H9 (cell line): ENCODE measurements around the gene LYRM2. TPM values are rescaled to one million over a fixed set of nuclear protein-coding genes. Genes with fewer than 3 reads are reported as not detected.
A peak's percentile ranks its signal among the peaks of the same experiment; 100 is the strongest.
"Not testable (repeated sequence)": the region's sequence is repeated elsewhere in the genome, so short reads cannot be mapped to it uniquely, and the experiment has no call there.

Experiments used
- DNase-seq: peaks from one replicate; pipeline ENCODE4 v3.0.0-alpha.2; 2017
- H2AFZ ChIP-seq: one replicate; pipeline ENCODE4 v1.6.1; 2013; ENCODE audit warnings: mild to moderate bottlenecking, low read length, control low read depth, moderate library complexity
- H2AK5ac ChIP-seq: 2 replicates; pipeline ENCODE4 v1.6.1; 2013; ENCODE audit warnings: low read length, control low read depth, mixed read lengths; ENCODE audit not compliant: insufficient read length
- H2BK120ac ChIP-seq: one replicate; pipeline ENCODE4 v1.6.1; 2013; ENCODE audit warnings: low read depth, mild to moderate bottlenecking, low read length, control low read depth, inconsistent platforms; ENCODE audit not compliant: poor library complexity, severe bottlenecking
- H2BK12ac ChIP-seq: 2 replicates; pipeline ENCODE4 v1.6.1; 2013; ENCODE audit warnings: low read length, control low read depth, mixed read lengths, low read depth; ENCODE audit not compliant: insufficient read length
- H2BK15ac ChIP-seq: 2 replicates; pipeline ENCODE4 v1.6.1; 2013; ENCODE audit warnings: low read depth, low read length, control low read depth
- H2BK20ac ChIP-seq: one replicate; pipeline ENCODE4 v1.6.1; 2013; ENCODE audit warnings: low read depth, mild to moderate bottlenecking, low read length, control low read depth, inconsistent platforms; ENCODE audit not compliant: poor library complexity, severe bottlenecking
- H2BK5ac ChIP-seq: 2 replicates; pipeline ENCODE4 v1.6.1; 2013; ENCODE audit warnings: low read length, control low read depth, mixed read lengths; ENCODE audit not compliant: insufficient read length
- H3K14ac ChIP-seq: 2 replicates; pipeline ENCODE4 v1.6.1; 2013; ENCODE audit warnings: low read length, control low read depth; ENCODE audit not compliant: insufficient read depth
- H3K18ac ChIP-seq: 2 replicates; pipeline ENCODE4 v1.6.1; 2013; ENCODE audit warnings: low read depth, mild to moderate bottlenecking, mixed read lengths, low read length, control low read depth; ENCODE audit not compliant: insufficient read length
- H3K23ac ChIP-seq: 2 replicates; pipeline ENCODE4 v1.6.1; 2013; ENCODE audit warnings: low read length, control low read depth, mixed read lengths, low read depth; ENCODE audit not compliant: insufficient read length
- H3K23me2 ChIP-seq: 2 replicates; pipeline ENCODE4 v1.6.1; 2013; ENCODE audit warnings: low read depth, mild to moderate bottlenecking, mixed read lengths, low read length, control low read depth; ENCODE audit not compliant: insufficient read length, poor library complexity, severe bottlenecking
- H3K27ac ChIP-seq: 2 replicates; pipeline ENCODE4 v1.5.1; 2013; ENCODE audit warnings: low read length, control low read depth, mixed read lengths, low read depth; ENCODE audit not compliant: insufficient read length
- H3K27me3 ChIP-seq: 2 replicates; pipeline ENCODE4 v1.6.1; 2013; ENCODE audit warnings: low read length, control low read depth, inconsistent platforms; ENCODE audit not compliant: insufficient read depth
- H3K4ac ChIP-seq: 2 replicates; pipeline ENCODE4 v1.6.1; 2013; ENCODE audit warnings: low read depth, mild to moderate bottlenecking, control low read depth, inconsistent platforms, low read length, moderate library complexity
- H3K4me1 ChIP-seq: 2 replicates; pipeline ENCODE4 v1.6.1; 2013; ENCODE audit warnings: low read length, control low read depth, inconsistent platforms; ENCODE audit not compliant: insufficient read depth
- H3K4me2 ChIP-seq: 2 replicates; pipeline ENCODE4 v1.6.1; 2013; ENCODE audit warnings: low read length, control low read depth, mixed read lengths; ENCODE audit not compliant: insufficient read length, insufficient read depth
- H3K56ac ChIP-seq: 2 replicates; pipeline ENCODE4 v1.6.1; 2013; ENCODE audit warnings: low read depth, mild to moderate bottlenecking, mixed read lengths, low read length, control low read depth; ENCODE audit not compliant: insufficient read length
- H3K79me1 ChIP-seq: 2 replicates; pipeline ENCODE4 v1.6.1; 2013; ENCODE audit warnings: low read depth, mild to moderate bottlenecking, moderate library complexity, low read length, control low read depth, inconsistent platforms; ENCODE audit not compliant: insufficient read depth, poor library complexity, severe bottlenecking
- H3K79me2 ChIP-seq: 2 replicates; pipeline ENCODE4 v1.6.1; 2013; ENCODE audit warnings: low read length, control low read depth, inconsistent platforms; ENCODE audit not compliant: insufficient read depth
- H3K9ac ChIP-seq: 2 replicates; pipeline ENCODE4 v1.6.1; 2013; ENCODE audit warnings: low read length, control low read depth, mixed read lengths; ENCODE audit not compliant: insufficient read length; ENCODE audit errors: extremely low read depth
- H3K9me3 ChIP-seq: one replicate; pipeline ENCODE4 v1.6.1; 2013; ENCODE audit warnings: low read depth, low read length, inconsistent platforms; ENCODE audit not compliant: control insufficient read depth
- H3T11ph ChIP-seq: one replicate; pipeline ENCODE4 v1.6.1; 2013; ENCODE audit warnings: mild to moderate bottlenecking, low read length, control low read depth, inconsistent platforms
- H4K20me1 ChIP-seq: one replicate; pipeline ENCODE4 v1.6.1; 2013; ENCODE audit not compliant: control insufficient read depth, insufficient read length, insufficient read depth
- H4K5ac ChIP-seq: 2 replicates; pipeline ENCODE4 v1.6.1; 2013; ENCODE audit warnings: low read depth, mild to moderate bottlenecking, mixed read lengths, low read length, control low read depth; ENCODE audit not compliant: insufficient read length
- H4K8ac ChIP-seq: replicated peaks from 2 replicates; pipeline ENCODE4 v1.6.1; 2013; ENCODE audit warnings: low read length, control low read depth, mixed read lengths, low read depth; ENCODE audit not compliant: insufficient read length
- H4K91ac ChIP-seq: 2 replicates; pipeline ENCODE4 v1.6.1; 2013; ENCODE audit warnings: low read depth, mild to moderate bottlenecking, moderate library complexity, mixed read lengths, low read length, control low read depth; ENCODE audit not compliant: insufficient read length
- H3K27ac Mint-ChIP-seq, 3 experiments: 2 replicates in 2 of 3; 3 replicates in 1 of 3; pipeline ENCODE4 v1.8.0; 2020 to 2021; ENCODE audit warnings: mixed read lengths in 3 of 3, mild to moderate bottlenecking in 1 of 3, moderate library complexity in 1 of 3
- H3K27me3 Mint-ChIP-seq: 2 replicates; pipeline ENCODE4 v1.8.0; 2021; ENCODE audit warnings: low read depth, mild to moderate bottlenecking, moderate library complexity, mixed read lengths
- H3K36me3 Mint-ChIP-seq, 3 experiments: 2 replicates in 2 of 3; 3 replicates in 1 of 3; pipeline ENCODE4 v1.8.0; 2020 to 2021; ENCODE audit warnings: low read depth in 3 of 3, mixed read lengths in 3 of 3; ENCODE audit not compliant: insufficient read depth in 1 of 3
- H3K4me1 Mint-ChIP-seq, 2 experiments: 2 replicates each; pipeline ENCODE4 v1.8.0; 2020; ENCODE audit warnings: mixed read lengths in 2 of 2
- H3K4me3 Mint-ChIP-seq, 2 experiments: 2 replicates in 1 of 2; 3 replicates in 1 of 2; pipeline ENCODE4 v1.8.0; 2020 to 2021; ENCODE audit warnings: mild to moderate bottlenecking in 2 of 2, mixed read lengths in 2 of 2, moderate library complexity in 1 of 2
- H3K9me3 Mint-ChIP-seq, 2 experiments: 2 replicates in 1 of 2; 3 replicates in 1 of 2; pipeline ENCODE4 v1.8.0; 2020; ENCODE audit warnings: mild to moderate bottlenecking in 2 of 2, mixed read lengths in 2 of 2, moderate library complexity in 1 of 2
- WGBS: extraction: QIAGEN DNeasy Blood & Tissue Kit; methylation state at CpG from one replicate; pipeline ENCODE4 v1.1.7; 2013; ENCODE audit warnings: missing lambda C conversion rate, low lambda C conversion rate, mixed read lengths; ENCODE audit not compliant: insufficient read length; ENCODE audit errors: extremely low coverage; 5-methylcytosine and 5-hydroxymethylcytosine counted together
- total RNA-seq: library from RNA; stranded (reverse); gene quantifications from 2 replicates; pipeline ENCODE4 v1.2.1, GENCODE V29; 2021
- TF ChIP-seq, protein P1 (sequence below): fragments of 200-600 bp; sonication (generic); conservative IDR thresholded peaks from 3 replicates; pipeline ENCODE4 v1.8.0; 2021; ENCODE audit warnings: antibody characterized with exemption, mild to moderate bottlenecking

LYRM2 gene
- total RNA-seq, 1 experiment from 2014 or later: 29.8 TPM

DNA sequence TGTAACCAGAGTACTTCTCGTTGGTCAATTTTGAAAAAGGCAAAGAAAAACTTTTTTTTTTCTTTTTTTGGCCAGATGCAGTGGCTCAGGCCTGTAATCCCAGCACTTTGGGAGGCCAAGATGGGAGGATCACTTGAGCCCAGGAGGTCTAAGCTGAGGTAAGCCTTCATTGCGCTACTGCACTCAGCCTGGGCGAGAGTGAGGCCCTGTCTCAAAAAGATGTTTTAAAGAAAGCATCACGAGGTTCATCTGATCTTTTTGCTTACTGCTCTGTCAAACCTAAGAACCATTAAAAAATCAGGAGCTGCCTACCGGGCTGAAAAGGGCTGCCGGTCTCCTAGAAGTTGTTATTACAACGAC is 607 bp downstream of the LYRM2 start:
- no peak overlapping the region for H2AFZ ChIP-seq

DNA sequence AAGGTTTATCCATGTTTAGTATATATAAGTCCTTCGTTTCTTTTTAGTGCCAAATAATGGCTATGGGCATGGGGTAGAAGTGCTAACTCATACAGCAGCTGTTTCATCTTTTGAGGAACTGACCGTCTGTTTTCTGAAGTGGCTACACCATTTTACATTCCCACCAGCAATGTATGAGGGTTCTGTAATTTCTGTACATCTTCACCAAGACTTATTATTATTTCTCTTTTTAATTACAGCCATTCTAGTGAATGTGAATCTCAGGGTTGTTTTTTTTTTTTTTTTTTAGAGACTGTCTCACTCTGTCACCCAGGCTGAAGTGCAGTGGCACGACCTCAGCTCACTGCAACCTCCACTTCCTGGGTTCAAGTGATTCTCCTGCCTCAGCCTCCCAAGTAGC is 2.1 kb downstream of the LYRM2 start:
- H3K9me3 Mint-ChIP-seq, H2BK20ac ChIP-seq, H2BK15ac ChIP-seq, H3K9ac ChIP-seq, H4K8ac ChIP-seq, H3K79me2 ChIP-seq, H3K27ac Mint-ChIP-seq, DNase-seq, H3K23ac ChIP-seq, H3K79me1 ChIP-seq, H3K4ac ChIP-seq, H3K14ac ChIP-seq, H3K27ac ChIP-seq, H2BK120ac ChIP-seq, H3K18ac ChIP-seq, H4K20me1 ChIP-seq, H2BK5ac ChIP-seq, H3K4me2 ChIP-seq, H3K9me3 ChIP-seq, H3K27me3 ChIP-seq, H3K23me2 ChIP-seq, H2AK5ac ChIP-seq, H2AFZ ChIP-seq, H4K5ac ChIP-seq, H3K27me3 Mint-ChIP-seq, H3K4me1 ChIP-seq, H3K4me3 Mint-ChIP-seq, H2BK12ac ChIP-seq, H4K91ac ChIP-seq, H3K56ac ChIP-seq, H3T11ph ChIP-seq: not testable (repeated sequence)
- H3K36me3 Mint-ChIP-seq: peaks cover 4 to 31% (median 19%) of the 10 kb centered on the region in 3 experiments
- H3K4me1 Mint-ChIP-seq: peaks cover 14% of the 10 kb centered on the region in 2 experiments
- no CpG with 5 or more reads among the region's 3 CpGs for WGBS

More for the DNA sequence above, 607 bp downstream of the LYRM2 start:
- Histone ChIP-seq H2BK12ac (no peak overlapping the region), H3T11ph (no peak overlapping the region), H4K91ac (no peak overlapping the region), H3K4me1 (no peaks in the 10 kb centered on the region), H2BK20ac (no peak overlapping the region), H4K20me1 (no peaks in the 10 kb centered on the region), H3K56ac (no peak overlapping the region), H3K79me2 (no peaks in the 10 kb centered on the region), H4K8ac (no peak overlapping the region), H3K27me3 (no peaks in the 10 kb centered on the region), H3K18ac (no peak overlapping the region), H2BK15ac (no peak overlapping the region), H3K4me2 (peak overlapping the region; percentile 82), H3K9me3 (no peaks in the 10 kb centered on the region), H3K23me2 (no peaks in the 10 kb centered on the region), H2BK120ac (no peak overlapping the region), H3K4ac (no peak overlapping the region), H2BK5ac (no peak overlapping the region), H3K14ac (no peak overlapping the region), H3K9ac (peak overlapping the region; percentile 64), H4K5ac (no peak overlapping the region), H3K27ac (no peak overlapping the region), H2AK5ac (no peak overlapping the region), H3K23ac (no peak overlapping the region), H3K79me1 (no peaks in the 10 kb centered on the region)
- Mint-ChIP-seq H3K27me3 (no peaks in the 10 kb centered on the region), H3K4me1 (peaks cover 14% of the 10 kb centered on the region in 2 experiments), H3K27ac (peak overlapping the region; percentile 81 to 99 (median 87); a peak in 5 of 7 replicates), H3K9me3 (no peaks in the 10 kb centered on the region; a peak in 1 of 5 replicates), H3K4me3 (peak overlapping the region; percentile 79 to 93), H3K36me3 (peaks cover 14 to 43% (median 30%) of the 10 kb centered on the region in 3 experiments)
- no peak for DNase-seq
- no CpG with 5 or more reads among the region's 7 CpGs for WGBS
- TF ChIP-seq, protein P1, sequence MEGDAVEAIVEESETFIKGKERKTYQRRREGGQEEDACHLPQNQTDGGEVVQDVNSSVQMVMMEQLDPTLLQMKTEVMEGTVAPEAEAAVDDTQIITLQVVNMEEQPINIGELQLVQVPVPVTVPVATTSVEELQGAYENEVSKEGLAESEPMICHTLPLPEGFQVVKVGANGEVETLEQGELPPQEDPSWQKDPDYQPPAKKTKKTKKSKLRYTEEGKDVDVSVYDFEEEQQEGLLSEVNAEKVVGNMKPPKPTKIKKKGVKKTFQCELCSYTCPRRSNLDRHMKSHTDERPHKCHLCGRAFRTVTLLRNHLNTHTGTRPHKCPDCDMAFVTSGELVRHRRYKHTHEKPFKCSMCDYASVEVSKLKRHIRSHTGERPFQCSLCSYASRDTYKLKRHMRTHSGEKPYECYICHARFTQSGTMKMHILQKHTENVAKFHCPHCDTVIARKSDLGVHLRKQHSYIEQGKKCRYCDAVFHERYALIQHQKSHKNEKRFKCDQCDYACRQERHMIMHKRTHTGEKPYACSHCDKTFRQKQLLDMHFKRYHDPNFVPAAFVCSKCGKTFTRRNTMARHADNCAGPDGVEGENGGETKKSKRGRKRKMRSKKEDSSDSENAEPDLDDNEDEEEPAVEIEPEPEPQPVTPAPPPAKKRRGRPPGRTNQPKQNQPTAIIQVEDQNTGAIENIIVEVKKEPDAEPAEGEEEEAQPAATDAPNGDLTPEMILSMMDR: no peak
